ENCODE results near the gene YARS2.

DNA sequence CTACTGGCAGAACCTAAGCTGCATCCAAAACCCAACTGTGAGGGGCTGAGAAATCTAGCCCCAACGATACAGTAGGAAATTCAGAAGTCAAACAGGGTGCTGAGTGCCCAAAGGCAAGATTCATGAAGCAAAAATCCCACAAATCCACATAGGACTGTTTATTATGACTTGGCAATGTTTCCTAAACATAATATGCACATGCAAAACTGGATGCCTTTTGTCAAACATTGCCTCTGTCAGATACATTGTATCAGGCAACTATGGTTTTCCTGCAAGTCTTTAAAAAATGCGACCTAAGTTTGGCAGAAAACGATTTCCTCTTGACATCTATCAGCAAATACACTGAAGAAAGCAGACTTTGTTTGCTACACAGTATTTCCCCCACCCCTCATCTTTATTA is 27.3 kb upstream of the YARS2 start:
- TF ChIP-seq, protein P1, sequence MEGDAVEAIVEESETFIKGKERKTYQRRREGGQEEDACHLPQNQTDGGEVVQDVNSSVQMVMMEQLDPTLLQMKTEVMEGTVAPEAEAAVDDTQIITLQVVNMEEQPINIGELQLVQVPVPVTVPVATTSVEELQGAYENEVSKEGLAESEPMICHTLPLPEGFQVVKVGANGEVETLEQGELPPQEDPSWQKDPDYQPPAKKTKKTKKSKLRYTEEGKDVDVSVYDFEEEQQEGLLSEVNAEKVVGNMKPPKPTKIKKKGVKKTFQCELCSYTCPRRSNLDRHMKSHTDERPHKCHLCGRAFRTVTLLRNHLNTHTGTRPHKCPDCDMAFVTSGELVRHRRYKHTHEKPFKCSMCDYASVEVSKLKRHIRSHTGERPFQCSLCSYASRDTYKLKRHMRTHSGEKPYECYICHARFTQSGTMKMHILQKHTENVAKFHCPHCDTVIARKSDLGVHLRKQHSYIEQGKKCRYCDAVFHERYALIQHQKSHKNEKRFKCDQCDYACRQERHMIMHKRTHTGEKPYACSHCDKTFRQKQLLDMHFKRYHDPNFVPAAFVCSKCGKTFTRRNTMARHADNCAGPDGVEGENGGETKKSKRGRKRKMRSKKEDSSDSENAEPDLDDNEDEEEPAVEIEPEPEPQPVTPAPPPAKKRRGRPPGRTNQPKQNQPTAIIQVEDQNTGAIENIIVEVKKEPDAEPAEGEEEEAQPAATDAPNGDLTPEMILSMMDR (IDR thresholded peaks at IDR 0.05; ENCODE audit: low read length), result no peak
- TF ChIP-seq EZH2 (IDR thresholded peaks at IDR 0.05; ENCODE audit: borderline replicate concordance, low read length), result no peak

Data from OCI-LY1 (cell line).